Neural cell (in vitro differentiated cells): Measurements from ENCODE around the gene CRK. TPM values are rescaled to one million over a fixed set of nuclear protein-coding genes. Genes with fewer than 3 reads are reported as not detected.
"Not testable (repeated sequence)": the region's sequence is repeated elsewhere in the genome, so short reads cannot be mapped to it uniquely, and the experiment has no call there.

Source experiments
- H2AFZ ChIP-seq: fragments of 200-600, 300-800 bp; sonication (generic), shearing (Covaris generic); 2 replicates; pipeline ENCODE4 v1.6.0; 2014; ENCODE audit warnings: low read depth, mild to moderate bottlenecking, antibody characterized with exemption, low read length, moderate library complexity
- H3F3A ChIP-seq: fragments of 200-600 bp; shearing (Covaris generic); 2 replicates; pipeline ENCODE4 v1.6.1; 2016; ENCODE audit warnings: mild to moderate bottlenecking, moderate library complexity, mixed read lengths, antibody characterized with exemption, low read length; ENCODE audit not compliant: insufficient read depth, poor library complexity, severe bottlenecking
- H3K27ac ChIP-seq: fragments of 200-600, 300-800 bp; sonication (generic), shearing (Covaris generic); 2 replicates; pipeline ENCODE4 v1.5.1; 2014; ENCODE audit warnings: mild to moderate bottlenecking, low read length, moderate library complexity
- H3K27me3 ChIP-seq: fragments of 300-800, 200-600 bp; sonication (generic), shearing (Covaris generic); 2 replicates; pipeline ENCODE4 v1.6.0; 2014; ENCODE audit warnings: mild to moderate bottlenecking, low read depth, low read length, moderate library complexity; ENCODE audit not compliant: insufficient read depth
- H3K36me3 ChIP-seq: fragments of 300-800, 200-600 bp; sonication (generic), shearing (Covaris generic); 2 replicates; pipeline ENCODE4 v1.5.1; 2014; ENCODE audit warnings: mild to moderate bottlenecking, antibody characterized with exemption, low read length, moderate library complexity; ENCODE audit not compliant: insufficient read depth
- H3K4me2 ChIP-seq: fragments of 300-800, 200-600 bp; sonication (generic), shearing (Covaris generic); 2 replicates; pipeline ENCODE4 v1.6.0; 2014; ENCODE audit warnings: mild to moderate bottlenecking, low read length
- H3K4me3 ChIP-seq: fragments of 300-800, 200-600 bp; sonication (generic), shearing (Covaris generic); 2 replicates; pipeline ENCODE4 v1.5.1; 2014; ENCODE audit warnings: mild to moderate bottlenecking, low read length, moderate library complexity
- H3K79me2 ChIP-seq: fragments of 200-600 bp; shearing (Covaris generic); replicated peaks from 2 replicates; pipeline ENCODE4 v1.6.0; 2014; ENCODE audit warnings: mild to moderate bottlenecking, low read length, moderate library complexity; ENCODE audit not compliant: insufficient read depth
- H3K9ac ChIP-seq: fragments of 300-800, 200-600 bp; sonication (generic), shearing (Covaris generic); 2 replicates; pipeline ENCODE4 v1.6.1; 2016; ENCODE audit warnings: mild to moderate bottlenecking, low read length, mixed read lengths
- H3K9me2 ChIP-seq: fragments of 200-600 bp; shearing (Covaris generic); 2 replicates; pipeline ENCODE4 v1.6.1; 2016; ENCODE audit warnings: mild to moderate bottlenecking, low read length, mixed read lengths; ENCODE audit not compliant: insufficient read depth
- H3K9me3 ChIP-seq: fragments of 200-600, 300-800 bp; sonication (generic), shearing (Covaris generic); 2 replicates; pipeline ENCODE4 v1.6.1; 2016; ENCODE audit warnings: mild to moderate bottlenecking, mixed run types, low read length, moderate library complexity, mixed read lengths
- H4K20me1 ChIP-seq: fragments of 200-600 bp; shearing (Covaris generic); 2 replicates; pipeline ENCODE4 v1.6.1; 2016; ENCODE audit warnings: mild to moderate bottlenecking, mixed run types; ENCODE audit not compliant: insufficient read depth
- EP300 ChIP-seq: fragments of 450-650 bp; conservative IDR thresholded peaks from 2 replicates; pipeline ENCODE4 v1.6.1; 2014; ENCODE audit warnings: antibody characterized with exemption, mild to moderate bottlenecking, moderate library complexity; ENCODE audit not compliant: poor library complexity, severe bottlenecking
- EZH2 ChIP-seq: fragments of 200-600, 300-800 bp; shearing (Covaris generic), sonication (generic); IDR thresholded peaks from 2 replicates; pipeline ENCODE4 v1.6.1; 2014; ENCODE audit warnings: antibody characterized with exemption, low read length, borderline replicate concordance, mild to moderate bottlenecking; ENCODE audit not compliant: insufficient read depth, poor library complexity, severe bottlenecking
- MXI1 ChIP-seq: fragments of 450-650 bp; conservative IDR thresholded peaks from 2 replicates; pipeline ENCODE4 v1.6.1; 2014; ENCODE audit warnings: antibody characterized with exemption, mild to moderate bottlenecking; ENCODE audit not compliant: poor library complexity, severe bottlenecking
- POLR2AphosphoS5 ChIP-seq: IDR thresholded peaks from 2 replicates; pipeline ENCODE4 v1.6.1; 2012
- RAD21 ChIP-seq: fragments of 450-650 bp; conservative IDR thresholded peaks from 2 replicates; pipeline ENCODE4 v1.6.1; 2014; ENCODE audit warnings: antibody characterized with exemption, mild to moderate bottlenecking, moderate library complexity
- REST ChIP-seq: IDR thresholded peaks from 2 replicates; pipeline ENCODE4 v1.6.1; 2012; ENCODE audit warnings: borderline replicate concordance
- SMC3 ChIP-seq: fragments of 450-650 bp; conservative IDR thresholded peaks from 2 replicates; pipeline ENCODE4 v1.6.1; 2014; ENCODE audit warnings: antibody characterized with exemption, mild to moderate bottlenecking, moderate library complexity; ENCODE audit not compliant: poor library complexity
- TAF1 ChIP-seq: IDR thresholded peaks from 2 replicates; pipeline ENCODE4 v1.6.1; 2012; ENCODE audit warnings: low read depth
- polyA plus RNA-seq: library from polyadenylated mRNA; depleted of rRNA; stranded (reverse); fragments of >200 nt; gene quantifications from 2 replicates; pipeline ENCODE4 v1.2.3, GENCODE V29; 2014
- TF ChIP-seq, protein P1 (sequence below): fragments of 450-650 bp; IDR thresholded peaks from 2 replicates; pipeline ENCODE4 v1.5.1; 2014; ENCODE audit warnings: antibody characterized with exemption, mild to moderate bottlenecking, moderate library complexity; ENCODE audit not compliant: poor library complexity, severe bottlenecking

CRK gene
- polyA plus RNA-seq, 1 donor from 2014 or later: 111 TPM

DNA sequence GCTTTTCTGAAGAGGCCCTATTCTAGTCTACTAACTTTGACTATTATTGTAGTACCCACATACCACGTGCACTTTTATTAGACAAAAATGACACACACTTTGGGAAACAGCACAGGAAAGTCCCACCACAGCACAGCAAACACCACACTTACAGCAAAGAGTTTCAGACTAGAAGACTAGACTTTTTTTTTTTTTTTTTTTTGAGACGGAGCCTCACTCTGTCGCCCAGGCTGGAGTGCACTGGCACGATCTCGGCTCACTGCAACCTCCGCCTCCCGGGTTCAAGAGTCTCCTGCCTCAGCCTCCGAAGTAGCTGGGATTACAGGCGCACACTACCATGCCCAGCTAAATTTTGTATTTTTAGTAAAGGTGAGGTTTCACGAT, 76.1 kb downstream of the CRK start:
- H3K36me3 ChIP-seq: no peaks in the 10 kb centered on the region
- no peak overlapping the region for H3K9ac ChIP-seq
- H2AFZ ChIP-seq: no peak overlapping the region
- no peaks in the 10 kb centered on the region for H3K9me2 ChIP-seq
- no peak overlapping the region for H3K27ac ChIP-seq
- H3F3A ChIP-seq: peaks cover 3% of the 10 kb centered on the region
- no peaks in the 10 kb centered on the region for H3K27me3 ChIP-seq
- peaks cover 95% of the 10 kb centered on the region for H3K79me2 ChIP-seq
- peaks cover 88% of the 10 kb centered on the region for H4K20me1 ChIP-seq
- TF ChIP-seq REST: no peak
- no peak for TF ChIP-seq TAF1
- TF ChIP-seq EP300: no peak
- no peak for TF ChIP-seq EZH2
- no peak for TF ChIP-seq POLR2AphosphoS5
- TF ChIP-seq, protein P1, sequence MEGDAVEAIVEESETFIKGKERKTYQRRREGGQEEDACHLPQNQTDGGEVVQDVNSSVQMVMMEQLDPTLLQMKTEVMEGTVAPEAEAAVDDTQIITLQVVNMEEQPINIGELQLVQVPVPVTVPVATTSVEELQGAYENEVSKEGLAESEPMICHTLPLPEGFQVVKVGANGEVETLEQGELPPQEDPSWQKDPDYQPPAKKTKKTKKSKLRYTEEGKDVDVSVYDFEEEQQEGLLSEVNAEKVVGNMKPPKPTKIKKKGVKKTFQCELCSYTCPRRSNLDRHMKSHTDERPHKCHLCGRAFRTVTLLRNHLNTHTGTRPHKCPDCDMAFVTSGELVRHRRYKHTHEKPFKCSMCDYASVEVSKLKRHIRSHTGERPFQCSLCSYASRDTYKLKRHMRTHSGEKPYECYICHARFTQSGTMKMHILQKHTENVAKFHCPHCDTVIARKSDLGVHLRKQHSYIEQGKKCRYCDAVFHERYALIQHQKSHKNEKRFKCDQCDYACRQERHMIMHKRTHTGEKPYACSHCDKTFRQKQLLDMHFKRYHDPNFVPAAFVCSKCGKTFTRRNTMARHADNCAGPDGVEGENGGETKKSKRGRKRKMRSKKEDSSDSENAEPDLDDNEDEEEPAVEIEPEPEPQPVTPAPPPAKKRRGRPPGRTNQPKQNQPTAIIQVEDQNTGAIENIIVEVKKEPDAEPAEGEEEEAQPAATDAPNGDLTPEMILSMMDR: no peak
- no peak for TF ChIP-seq MXI1
- no peak for TF ChIP-seq SMC3
- no peak for TF ChIP-seq RAD21
- no peaks in the 10 kb centered on the region for H3K9me3 ChIP-seq
- no peak overlapping the region for H3K4me2 ChIP-seq
- no peak overlapping the region for H3K4me3 ChIP-seq

GRCh38 chr17:1379208-1379929, 76.7 kb downstream of the CRK start:
- Histone ChIP-seq H3K9me2 (no peaks in the 10 kb centered on the region), H3K9me3 (no peaks in the 10 kb centered on the region), H3K9ac (no peak overlapping the region), H3K4me3 (no peak overlapping the region), H3K79me2 (peaks cover 96% of the 10 kb centered on the region), H3K36me3 (no peaks in the 10 kb centered on the region), H3K27ac (no peak overlapping the region), H3F3A (peaks cover 3% of the 10 kb centered on the region), H3K4me2 (no peak overlapping the region), H4K20me1 (peaks cover 88% of the 10 kb centered on the region), H3K27me3 (no peaks in the 10 kb centered on the region), H2AFZ (no peak overlapping the region)
- TF ChIP-seq RAD21: no peak
- TF ChIP-seq SMC3: no peak
- no peak for TF ChIP-seq MXI1
- TF ChIP-seq, protein P1: no peak
- TF ChIP-seq EZH2: no peak
- no peak for TF ChIP-seq EP300

- not testable (repeated sequence) for H3K9me2 ChIP-seq, H3K27me3 ChIP-seq, H3K4me2 ChIP-seq, H2AFZ ChIP-seq, H3K9ac ChIP-seq, H3F3A ChIP-seq, H3K27ac ChIP-seq, H3K9me3 ChIP-seq, H3K36me3 ChIP-seq, H3K4me3 ChIP-seq
- Histone ChIP-seq H3K79me2 (peaks cover 97% of the 10 kb centered on the region), H4K20me1 (peaks cover 89% of the 10 kb centered on the region)
Measured at GRCh38 chr17:1378476-1378860, 77.6 kb downstream of the CRK start.
